Measurements from ENCODE around the gene CUL9. TPM values are rescaled to one million over a fixed set of nuclear protein-coding genes. Genes with fewer than 3 reads are reported as not detected.
A peak's percentile ranks its signal among the peaks of the same experiment; 100 is the strongest.

The CUL9 gene
- total RNA-seq, 1 donor from 2014 or later, result 22.0 TPM

DNA sequence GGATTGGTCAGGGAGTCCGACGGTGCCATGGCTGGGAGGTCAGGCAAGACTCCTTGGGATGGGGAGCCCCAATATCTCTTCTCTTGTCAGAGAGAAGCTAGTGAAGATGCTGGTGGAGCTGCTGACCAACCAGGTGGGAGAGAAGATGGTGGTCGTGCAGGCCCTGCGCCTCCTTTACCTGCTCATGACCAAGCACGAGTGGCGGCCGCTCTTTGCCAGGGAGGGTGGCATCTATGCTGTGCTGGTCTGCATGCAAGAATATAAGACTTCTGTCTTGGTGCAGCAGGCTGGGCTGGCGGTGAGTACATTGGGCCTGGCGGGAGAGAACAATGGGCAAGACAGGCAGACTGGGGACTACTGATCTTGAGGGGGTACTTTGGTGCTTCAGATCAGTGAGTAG, 10.9 kb downstream of the CUL9 start:
- no peak for FAIRE-seq
- DNase-seq (ENCODE audit: low spot score in 2 of 2), result no peak

DNA sequence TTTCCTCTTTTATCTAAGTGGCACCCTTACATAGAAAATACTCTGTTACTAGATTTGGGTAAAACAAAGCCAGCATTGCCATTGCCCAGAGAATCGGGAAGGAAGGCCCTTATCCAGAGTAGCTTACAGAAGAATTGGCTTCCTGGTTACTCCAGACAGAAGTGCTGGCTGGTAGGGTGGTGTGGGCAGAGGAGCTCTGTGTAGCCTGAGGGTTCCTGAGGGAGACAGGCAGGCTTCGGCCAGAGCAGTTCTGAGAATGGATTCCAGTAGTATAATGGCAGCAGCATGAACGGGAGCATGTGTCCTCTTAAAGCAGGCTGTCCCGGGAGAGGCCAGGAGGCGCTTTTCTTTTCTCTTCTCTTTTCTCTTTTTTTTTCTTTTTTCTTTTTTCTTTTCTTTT, 11.9 kb downstream of the CUL9 start:
- DNase-seq (ENCODE audit: low spot score in 2 of 2) (no peak), FAIRE-seq (no peak)

DNA sequence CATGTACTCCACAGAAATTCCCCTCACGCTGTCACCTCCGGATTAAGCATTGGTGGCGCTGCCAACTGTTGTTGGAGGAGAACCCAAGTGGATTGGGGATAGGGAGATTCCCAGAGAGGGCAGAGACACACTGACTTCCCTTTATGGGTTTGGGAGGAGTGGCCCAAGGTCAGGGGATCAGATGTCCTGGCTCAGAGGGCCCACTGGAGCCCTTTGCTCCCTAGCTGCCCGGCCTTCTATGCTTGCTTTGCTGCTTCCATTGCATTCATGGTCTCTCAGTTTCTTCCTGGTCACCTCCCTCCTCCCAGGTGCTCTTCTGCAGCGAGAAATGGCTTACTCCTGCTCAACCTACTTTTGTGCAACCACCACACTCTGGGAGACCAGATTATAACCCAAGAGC, 14.3 kb downstream of the CUL9 start:
- DNase-seq (ENCODE audit: low spot score in 2 of 2) (no peak), FAIRE-seq (no peak)

DNA sequence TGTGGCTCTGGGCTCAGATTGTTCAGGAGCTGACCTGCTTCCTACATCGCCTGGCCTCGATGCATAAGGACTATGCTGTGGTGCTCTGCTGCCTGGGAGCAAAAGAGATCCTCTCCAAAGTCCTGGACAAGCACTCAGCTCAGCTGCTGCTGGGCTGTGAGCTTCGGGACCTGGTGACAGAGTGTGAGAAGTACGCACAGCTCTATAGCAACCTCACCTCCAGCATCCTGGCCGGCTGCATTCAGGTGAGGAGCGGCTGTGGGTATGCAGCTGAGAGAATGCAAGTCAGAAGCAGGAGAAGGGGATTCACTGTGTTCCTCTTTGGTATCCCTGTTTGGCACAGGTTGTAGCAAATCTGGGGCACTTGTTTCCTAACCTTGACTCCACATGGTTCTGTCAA, 17.9 kb downstream of the CUL9 start:
- no peak for DNase-seq (ENCODE audit: low spot score in 2 of 2)
- FAIRE-seq, result no peak

DNA sequence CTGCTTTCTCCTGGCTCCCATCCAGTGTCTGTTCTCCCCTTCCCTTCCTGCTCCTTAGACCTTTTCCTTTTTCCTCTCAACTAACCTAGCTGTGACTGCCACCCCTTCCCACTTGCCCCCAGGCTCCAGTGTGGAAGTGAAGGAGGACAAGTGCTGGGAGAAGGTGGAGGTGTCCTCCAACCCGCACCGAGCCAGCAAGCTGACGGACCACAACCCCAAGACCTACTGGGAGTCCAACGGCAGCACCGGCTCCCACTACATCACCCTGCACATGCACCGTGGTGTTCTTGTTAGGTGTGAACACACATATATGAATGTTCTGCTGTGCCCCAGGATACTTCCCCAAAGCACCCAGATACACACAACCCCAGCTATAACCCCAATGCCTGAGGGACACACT, 18.5 kb downstream of the CUL9 start:
- DNase-seq (ENCODE audit: low spot score in 2 of 2), result no peak
- FAIRE-seq, result no peak

DNA sequence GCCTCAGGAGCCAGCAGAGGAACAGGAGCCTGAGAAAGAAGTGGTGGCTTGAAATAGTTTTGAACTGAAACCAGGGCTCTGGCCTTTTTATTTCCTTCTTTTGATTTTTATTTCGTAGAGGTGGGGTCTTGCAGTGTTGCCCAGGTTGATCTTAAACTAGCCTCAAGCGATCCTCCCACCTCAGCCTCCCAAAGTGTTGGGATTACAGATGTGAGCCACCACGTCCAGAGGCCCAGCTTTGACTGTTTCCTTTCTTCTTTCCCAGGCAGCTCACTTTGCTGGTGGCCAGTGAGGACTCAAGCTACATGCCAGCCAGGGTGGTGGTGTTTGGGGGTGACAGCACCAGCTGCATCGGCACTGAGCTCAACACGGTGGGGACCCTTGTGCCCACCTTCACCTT, 20.5 kb downstream of the CUL9 start:
- no peak for DNase-seq (ENCODE audit: low spot score in 2 of 2)
- no peak for FAIRE-seq

DNA sequence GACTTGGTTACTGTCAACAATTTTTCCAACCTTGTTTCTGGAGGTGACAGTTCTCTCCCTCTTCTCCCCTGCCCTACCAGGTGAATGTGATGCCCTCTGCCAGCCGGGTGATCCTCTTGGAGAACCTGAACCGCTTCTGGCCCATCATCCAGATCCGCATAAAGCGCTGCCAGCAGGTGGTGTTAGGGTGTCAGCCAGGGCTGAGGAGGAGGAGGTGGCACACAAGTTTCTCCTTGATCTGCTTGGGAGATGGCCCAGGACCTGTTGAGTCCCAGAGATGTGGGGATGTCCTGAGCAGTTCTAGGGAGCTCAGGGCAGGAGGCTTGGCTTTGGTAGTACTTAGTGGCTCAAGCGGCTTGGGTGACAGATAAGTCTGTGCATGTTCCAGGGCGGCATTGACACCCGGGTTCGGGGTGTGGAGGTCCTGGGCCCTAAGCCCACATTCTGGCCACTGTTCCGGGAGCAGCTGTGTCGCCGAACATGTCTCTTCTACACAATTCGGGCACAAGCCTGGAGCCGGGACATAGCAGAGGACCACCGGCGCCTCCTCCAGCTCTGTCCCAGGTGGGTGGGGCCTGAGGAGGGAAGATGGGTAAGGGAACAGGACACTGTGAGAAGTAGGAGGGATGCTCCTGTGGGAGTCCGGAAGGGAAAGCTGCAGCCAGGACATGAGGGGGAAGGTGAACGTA, 21.2 kb downstream of the CUL9 start:
- DNase-seq (ENCODE audit: low spot score in 2 of 2) (no peak), FAIRE-seq (no peak)

DNA sequence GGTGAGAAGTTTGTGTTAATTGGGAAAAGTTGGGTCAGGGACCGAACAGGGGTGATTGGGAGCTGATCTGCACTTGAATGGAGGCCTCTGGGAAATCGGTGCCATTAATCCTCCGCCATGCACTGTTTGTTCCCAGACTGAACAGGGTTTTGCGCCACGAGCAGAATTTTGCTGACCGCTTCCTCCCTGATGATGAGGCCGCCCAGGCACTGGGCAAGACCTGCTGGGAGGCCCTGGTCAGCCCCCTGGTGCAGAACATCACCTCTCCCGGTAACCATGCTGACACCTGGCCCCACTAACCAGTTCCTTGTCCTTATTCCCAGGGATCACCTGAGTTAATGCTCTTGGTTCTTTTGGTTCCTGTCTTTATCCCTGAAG, 21.7 kb downstream of the CUL9 start:
- FAIRE-seq (no peak), DNase-seq (ENCODE audit: low spot score in 2 of 2) (no peak)

DNA sequence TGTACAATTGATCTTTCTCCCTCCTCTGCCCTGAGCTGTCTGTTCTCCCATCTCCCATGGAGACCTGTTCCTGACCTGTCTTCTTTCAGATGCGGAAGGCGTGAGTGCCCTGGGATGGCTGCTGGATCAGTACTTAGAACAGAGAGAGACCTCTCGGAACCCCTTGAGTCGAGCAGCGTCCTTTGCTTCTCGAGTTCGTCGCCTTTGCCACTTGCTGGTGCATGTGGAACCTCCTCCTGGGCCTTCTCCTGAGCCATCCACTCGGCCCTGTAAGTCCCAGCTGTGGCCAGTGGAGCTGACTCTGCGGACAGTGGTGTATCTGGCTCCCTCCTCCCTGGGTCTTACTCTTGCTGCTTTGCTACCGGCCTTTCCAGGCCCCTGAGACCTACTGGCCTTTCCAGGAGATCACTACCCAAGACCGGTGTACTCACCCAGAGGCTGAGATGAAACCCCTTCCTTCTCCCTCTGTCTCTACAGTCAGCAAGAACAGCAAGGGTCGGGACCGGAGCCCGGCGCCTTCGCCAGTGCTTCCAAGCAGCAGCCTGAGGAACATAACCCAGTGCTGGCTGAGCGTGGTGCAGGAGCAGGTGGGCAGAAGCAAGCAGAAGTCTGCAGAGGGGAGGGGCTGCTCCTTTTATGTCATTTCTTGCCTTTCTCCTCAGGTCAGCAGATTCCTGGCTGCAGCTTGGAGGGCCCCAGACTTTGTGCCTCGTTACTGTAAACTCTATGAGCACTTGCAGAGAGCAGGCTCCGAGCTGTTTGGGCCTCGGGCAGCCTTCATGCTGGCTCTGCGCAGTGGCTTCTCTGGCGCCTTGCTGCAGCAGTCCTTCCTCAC, 22.5 kb downstream of the CUL9 start:
- FAIRE-seq (no peak), DNase-seq (ENCODE audit: low spot score in 2 of 2) (no peak)

DNA sequence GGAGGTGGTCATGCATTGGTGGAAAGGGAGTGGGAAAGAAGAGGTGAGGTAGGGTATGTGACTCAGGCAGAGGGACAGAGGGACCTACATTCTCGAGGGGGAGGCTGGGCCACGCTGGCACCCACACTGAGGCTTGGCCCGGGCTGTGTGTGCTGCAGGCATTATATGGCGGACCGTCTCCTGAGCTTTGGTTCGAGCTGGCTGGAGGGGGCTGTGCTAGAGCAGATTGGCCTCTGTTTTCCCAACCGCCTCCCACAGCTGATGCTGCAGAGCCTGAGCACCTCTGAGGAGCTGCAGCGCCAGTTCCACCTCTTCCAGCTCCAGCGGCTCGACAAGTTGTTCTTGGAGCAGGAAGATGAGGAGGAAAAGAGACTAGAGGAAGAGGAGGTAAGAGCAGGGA, 23.9 kb downstream of the CUL9 start:
- FAIRE-seq (no peak), DNase-seq (ENCODE audit: low spot score in 2 of 2) (no peak)

DNA sequence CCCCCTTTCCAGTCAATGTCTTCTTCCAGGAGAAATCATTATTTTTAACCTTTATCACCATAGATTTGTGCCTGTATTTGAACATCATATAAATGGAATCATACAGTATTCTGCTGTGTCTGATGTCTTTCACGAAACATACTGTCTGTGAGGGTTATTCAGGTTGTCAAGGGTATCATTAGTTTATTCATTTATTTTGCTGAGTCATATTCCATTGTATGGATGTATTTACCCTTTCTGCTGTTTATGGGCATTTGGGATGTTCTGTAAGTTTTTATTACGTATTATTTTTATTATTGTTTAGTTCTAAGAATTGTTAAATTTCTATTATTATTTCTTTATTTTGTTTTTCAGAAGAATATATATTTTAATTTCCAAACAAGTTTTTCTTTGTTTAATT, 25.3 kb downstream of the CUL9 start:
- no peak for DNase-seq (ENCODE audit: low spot score in 2 of 2)
- peak; percentile 78 for FAIRE-seq

DNA sequence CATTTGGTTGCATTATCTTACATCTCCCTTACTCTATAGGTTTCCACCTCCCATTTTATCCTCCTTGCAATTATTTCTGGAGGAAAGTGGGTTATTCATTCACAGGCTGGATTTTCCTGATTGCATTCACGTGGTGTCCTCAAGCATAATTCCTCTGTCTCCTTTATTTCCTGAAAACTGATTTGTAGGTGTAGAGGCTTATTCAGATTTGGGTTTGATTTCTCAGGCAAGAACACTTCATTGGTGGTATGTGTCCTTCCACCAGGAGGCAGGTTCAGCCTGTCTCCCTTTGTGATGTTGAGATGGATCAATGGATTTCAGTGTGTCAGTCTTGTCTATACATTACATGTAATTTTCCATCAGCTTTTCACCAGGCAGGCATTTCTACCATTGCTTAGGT, 30.0 kb downstream of the CUL9 start:
- FAIRE-seq (no peak), DNase-seq (ENCODE audit: low spot score in 2 of 2) (no peak)

DNA sequence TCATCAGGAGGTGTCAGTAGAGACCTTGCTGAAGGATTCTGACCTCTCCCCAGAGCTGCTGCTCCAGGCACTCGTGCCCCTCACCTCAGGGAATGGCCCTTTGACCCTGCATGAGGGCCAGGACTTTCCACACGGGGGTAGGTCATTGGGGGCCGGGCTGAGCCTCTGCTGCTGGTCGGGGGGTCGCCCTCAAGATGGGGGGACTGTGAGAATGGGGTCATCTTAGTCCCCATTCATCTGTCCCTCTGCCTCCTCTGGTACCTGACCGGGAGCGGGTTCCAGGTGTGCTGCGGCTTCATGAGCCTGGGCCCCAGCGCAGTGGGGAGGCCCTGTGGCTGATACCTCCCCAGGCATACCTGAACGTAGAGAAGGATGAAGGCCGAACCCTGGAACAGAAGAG, 31.4 kb downstream of the CUL9 start:
- DNase-seq (ENCODE audit: low spot score in 2 of 2) (no peak), FAIRE-seq (no peak)

DNA sequence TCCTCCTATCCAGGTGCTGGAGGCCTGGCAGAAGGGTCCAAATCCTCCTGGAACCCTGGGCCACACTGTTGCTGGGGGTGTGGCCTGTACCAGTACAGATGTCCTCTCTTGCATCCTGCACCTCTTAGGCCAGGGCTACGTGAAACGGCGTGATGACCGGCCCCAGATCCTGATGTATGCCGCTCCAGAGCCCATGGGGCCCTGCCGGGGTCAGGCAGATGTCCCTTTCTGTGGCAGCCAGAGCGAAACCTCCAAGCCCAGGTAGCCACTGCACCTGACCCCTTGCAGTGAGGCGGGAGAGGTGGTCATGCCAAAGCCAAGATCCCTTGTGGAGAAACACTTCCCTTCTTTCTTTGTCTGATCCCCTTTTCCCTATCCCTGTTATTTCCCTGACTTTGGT, 33.1 kb downstream of the CUL9 start:
- DNase-seq (ENCODE audit: low spot score in 2 of 2), result no peak
- FAIRE-seq, result no peak

DNA sequence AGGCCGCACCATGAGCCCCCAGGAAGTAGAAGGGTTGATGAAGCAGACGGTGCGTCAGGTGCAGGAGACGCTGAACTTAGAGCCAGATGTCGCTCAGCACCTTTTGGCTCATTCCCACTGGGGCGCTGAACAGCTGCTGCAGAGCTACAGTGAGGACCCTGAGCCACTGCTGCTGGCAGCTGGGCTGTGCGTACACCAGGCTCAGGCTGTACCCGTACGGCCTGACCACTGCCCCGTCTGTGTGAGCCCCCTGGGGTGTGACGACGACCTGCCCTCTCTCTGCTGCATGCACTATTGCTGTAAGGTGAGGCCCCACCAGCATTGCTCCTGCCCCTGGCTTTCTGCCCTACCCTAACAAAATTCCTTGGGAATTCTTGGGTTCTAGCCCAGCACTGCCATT, 34.2 kb downstream of the CUL9 start:
- no peak for FAIRE-seq
- no peak for DNase-seq (ENCODE audit: low spot score in 2 of 2)

DNA sequence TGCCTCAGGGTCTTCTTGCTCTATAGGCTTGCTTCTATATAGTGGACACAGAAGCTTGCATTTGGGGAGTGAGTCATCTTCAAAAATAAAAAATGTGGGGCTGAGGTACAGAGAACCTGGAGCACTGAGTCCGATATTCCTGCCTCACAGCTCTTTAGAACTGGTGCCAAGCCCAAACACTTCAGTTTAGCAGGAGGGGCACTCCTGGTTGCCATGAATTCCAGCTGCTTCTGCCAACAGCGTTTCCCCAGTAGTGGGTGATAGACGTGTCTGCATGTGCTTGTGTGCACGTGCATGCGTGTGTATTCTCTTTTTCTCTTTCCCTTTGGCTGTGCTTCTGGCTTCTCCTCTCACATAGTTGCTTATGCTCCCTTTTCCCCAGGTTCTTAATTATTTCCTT, 35.4 kb downstream of the CUL9 start:
- no peak for FAIRE-seq
- DNase-seq (ENCODE audit: low spot score in 2 of 2), result no peak

DNA sequence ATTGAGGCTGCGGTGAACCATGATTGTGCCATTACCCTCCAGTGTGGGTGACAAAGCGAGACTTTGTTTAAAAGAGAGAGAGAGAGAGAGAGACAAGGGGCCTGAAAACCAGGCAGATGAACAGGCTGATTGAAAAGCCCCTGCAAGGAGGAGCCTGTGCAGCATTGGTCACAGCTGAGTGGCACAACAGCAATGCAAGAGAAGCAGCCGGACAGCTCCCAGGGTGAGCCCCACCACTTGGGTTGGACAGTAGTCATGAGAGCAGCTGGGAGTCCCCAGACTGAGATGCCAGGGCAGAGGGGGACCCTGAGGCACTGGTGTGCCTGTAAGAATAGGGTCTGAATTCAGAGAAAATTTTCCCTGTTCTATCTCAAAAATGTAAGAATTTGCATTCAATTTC, 37.1 kb downstream of the CUL9 start:
- FAIRE-seq, result no peak

DNA sequence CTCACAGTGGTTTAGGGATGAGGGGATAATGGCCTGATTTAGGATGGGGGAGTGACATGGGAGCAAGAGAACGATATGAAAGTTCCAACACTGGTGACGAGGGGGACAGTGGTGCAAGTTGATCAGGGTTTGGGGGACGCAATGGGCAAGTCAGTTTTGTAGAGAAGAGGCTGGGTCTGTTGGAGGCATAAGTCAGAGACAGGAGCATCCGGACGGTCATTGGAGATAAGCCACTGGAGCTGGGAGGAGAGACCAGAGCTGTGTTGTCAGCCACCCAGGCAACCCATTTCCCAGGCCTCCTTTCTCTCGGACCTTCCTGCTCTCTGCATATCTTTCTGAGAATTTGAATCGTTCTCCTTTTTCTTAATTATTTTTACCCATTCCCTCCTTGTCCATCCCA, 37.8 kb downstream of the CUL9 start:
- no peak for FAIRE-seq
- no peak for DNase-seq (ENCODE audit: low spot score in 2 of 2)

More for the DNA sequence above, 37.1 kb downstream of the CUL9 start:
- no peak for DNase-seq (ENCODE audit: low spot score in 2 of 2)

DNA sequence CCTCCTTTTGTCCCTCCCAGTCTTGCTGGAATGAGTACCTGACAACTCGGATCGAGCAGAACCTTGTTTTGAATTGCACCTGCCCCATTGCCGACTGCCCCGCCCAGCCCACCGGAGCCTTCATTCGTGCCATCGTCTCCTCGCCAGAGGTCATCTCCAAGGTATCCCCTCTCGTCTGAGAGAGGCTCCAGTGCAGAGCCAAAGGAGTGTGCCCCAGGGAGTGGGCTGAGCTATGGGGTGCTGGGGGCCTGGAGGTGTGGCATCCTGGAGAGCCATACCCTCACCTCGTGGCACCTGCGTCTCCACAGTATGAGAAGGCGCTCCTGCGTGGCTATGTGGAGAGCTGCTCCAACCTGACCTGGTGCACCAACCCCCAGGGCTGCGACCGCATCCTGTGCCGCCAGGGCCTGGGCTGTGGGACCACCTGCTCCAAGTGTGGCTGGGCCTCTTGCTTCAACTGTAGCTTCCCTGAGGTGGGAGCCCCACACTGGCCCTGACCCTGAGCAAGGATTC, 38.5 kb downstream of the CUL9 start:
- DNase-seq (ENCODE audit: low spot score in 2 of 2) (no peak), FAIRE-seq (no peak)

DNA sequence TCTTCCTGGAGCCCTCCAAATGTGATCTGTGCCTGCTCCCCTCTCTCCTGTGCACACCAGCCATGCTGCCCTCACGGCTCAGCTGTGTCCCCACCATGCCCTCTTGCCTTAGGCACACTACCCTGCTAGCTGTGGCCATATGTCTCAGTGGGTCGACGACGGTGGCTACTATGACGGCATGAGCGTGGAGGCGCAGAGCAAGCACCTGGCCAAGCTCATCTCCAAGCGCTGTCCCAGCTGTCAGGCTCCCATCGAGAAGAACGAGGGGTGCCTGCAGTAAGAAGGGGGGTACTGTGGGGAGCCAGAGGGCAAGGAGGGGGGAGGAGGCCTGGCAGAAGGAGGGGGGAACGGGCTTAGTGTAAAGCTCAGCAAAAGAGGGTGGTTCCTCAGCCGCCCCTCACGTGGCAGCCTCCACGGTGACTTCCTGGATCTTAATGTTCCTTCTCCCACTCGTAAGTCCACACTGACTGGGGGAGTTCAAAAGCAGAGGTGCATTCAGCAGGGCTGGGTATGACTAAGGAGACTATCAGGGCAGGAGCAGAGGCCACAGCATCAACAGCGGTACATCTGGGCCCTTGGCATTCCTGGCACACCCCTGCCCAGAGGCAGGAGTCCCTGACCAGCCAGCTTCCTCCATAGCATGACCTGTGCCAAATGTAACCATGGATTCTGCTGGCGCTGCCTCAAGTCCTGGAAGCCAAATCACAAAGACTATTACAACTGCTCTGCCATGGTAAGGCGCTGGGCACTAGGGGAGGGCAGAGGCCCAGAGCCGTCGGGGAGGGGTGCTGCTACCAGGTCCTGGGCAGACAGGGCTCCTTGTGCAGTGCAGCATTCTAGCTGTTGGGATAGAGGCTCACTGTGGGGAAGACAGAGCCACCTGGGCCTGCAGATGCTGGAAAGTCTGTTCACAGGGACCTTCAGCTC, 39.3 kb downstream of the CUL9 start:
- FAIRE-seq, result no peak
- no peak for DNase-seq (ENCODE audit: low spot score in 2 of 2)

Measured in frontal cortex (tissue), 4 donors.